HepG2 (cell line): ENCODE data around the gene KRTAP5-9. TPM values are rescaled to one million over a fixed set of nuclear protein-coding genes. Genes with fewer than 3 reads are reported as not detected.
A peak's percentile ranks its signal among the peaks of the same experiment; 100 is the strongest.

Experiments
- CSRNP2 ChIP-seq: sonication (generic); formaldehyde crosslinking; conservative IDR thresholded peaks from 2 replicates; pipeline ENCODE4 v1.8.0; 2022; ENCODE audit warnings: low read depth, missing genetic modification reagents
- FOXA3 ChIP-seq: IDR thresholded peaks from 2 replicates; pipeline ENCODE4 v1.6.1; 2016; ENCODE audit warnings: missing genetic modification reagents, missing compliant biosample characterization
- MYNN ChIP-seq: sonication (generic); formaldehyde crosslinking; IDR thresholded peaks from 2 replicates; pipeline ENCODE4 v1.4.0; 2020; ENCODE audit warnings: mild to moderate bottlenecking, low read depth, missing genetic modification reagents
- PRDM15 ChIP-seq: sonication (generic); formaldehyde crosslinking; IDR thresholded peaks from 2 replicates; pipeline ENCODE4 v1.4.0; 2020; ENCODE audit warnings: missing genetic modification reagents
- SRF ChIP-seq: IDR thresholded peaks from 2 replicates; pipeline ENCODE4 v1.6.1; 2011; ENCODE audit warnings: mild to moderate bottlenecking, low read depth, low read length, moderate library complexity
- ZBTB37 ChIP-seq: sonication (generic); formaldehyde crosslinking; IDR thresholded peaks from 2 replicates; pipeline ENCODE4 v1.4.0; 2020; ENCODE audit warnings: mild to moderate bottlenecking, missing genetic modification reagents
- ZBTB49 ChIP-seq: sonication (generic); formaldehyde crosslinking; IDR thresholded peaks from 2 replicates; pipeline ENCODE4 v1.4.0; 2020; ENCODE audit warnings: missing genetic modification reagents, borderline replicate concordance
- ZNF18 ChIP-seq: sonication (generic); formaldehyde crosslinking; IDR thresholded peaks from 2 replicates; pipeline ENCODE4 v1.8.0; 2022; ENCODE audit warnings: mild to moderate bottlenecking, missing genetic modification reagents; ENCODE audit not compliant: insufficient replicate concordance
- ZNF646 ChIP-seq: sonication (generic); formaldehyde crosslinking; IDR thresholded peaks from 2 replicates; pipeline ENCODE4 v1.9.0; 2021; ENCODE audit warnings: mild to moderate bottlenecking, missing genetic modification reagents
- ZNF883 ChIP-seq: sonication (generic); formaldehyde crosslinking; IDR thresholded peaks from 2 replicates; pipeline ENCODE4 v1.5.1; 2020; ENCODE audit warnings: mild to moderate bottlenecking, missing genetic modification reagents; ENCODE audit errors: not compliant biosample characterization
- polyA plus RNA-seq, 8 experiments: library from polyadenylated mRNA; depleted of rRNA in 3 of 8; stranded (reverse) in 7 of 8; unstranded in 1 of 8; fragments of >200 nt; fragmentation: Illumina TruSeq in 4 of 8; extraction: Trizol in 4 of 8; gene quantifications; 2 replicates each; pipeline versions ENCODE4 v1.2.1 to v1.2.3, GENCODE V29; 2011 to 2016; ENCODE audit warnings: low read depth in 4 of 8, missing spikeins in 1 of 8, mixed read lengths in 1 of 8; ENCODE audit not compliant: insufficient read depth in 1 of 8
- total RNA-seq, 5 experiments: library from RNA; depleted of rRNA; stranded (reverse); fragments of >200 nt; fragmentation: Illumina TruSeq; extraction: Trizol; gene quantifications; 2 replicates each; pipeline ENCODE4 v1.2.3, GENCODE V29; 2016; ENCODE audit warnings: low read depth in 1 of 5

The KRTAP5-9 gene
- total and polyA plus RNA-seq, 2 of the 13 experiments (the other 11 are each of a cell fraction or from before 2014, with no cell fraction given) = 0.09 TPM; not detected in 1

- no peak for TF ChIP-seq ZBTB37
- TF ChIP-seq ZNF883 = no peak
- peak; percentile 73; the same call in 1 of the 2 replicates for TF ChIP-seq FOXA3 (CRISPR knock-in tag)
- no peak for TF ChIP-seq CSRNP2
- no peak for TF ChIP-seq ZBTB49 (CRISPR knock-in tag)
- no peak for TF ChIP-seq SRF
- no peak for TF ChIP-seq ZNF18
- TF ChIP-seq MYNN (CRISPR knock-in tag) = no peak
- TF ChIP-seq PRDM15 (CRISPR knock-in tag) = no peak
- no peak for TF ChIP-seq ZNF646 (CRISPR knock-in tag)
Observed at GRCh38 chr11:71525938-71526495, 22.2 kb upstream of the KRTAP5-9 start (continued).
